Effector CD8-positive, alpha-beta T cell (primary cell): ENCODE data around the gene TSHR.
"Not testable (repeated sequence)": the region's sequence is repeated elsewhere in the genome, so short reads cannot be mapped to it uniquely, and the experiment has no call there.

ENCODE experiments used
- DNase-seq: peaks from one replicate; lab custom pipeline; 2025; lab: John Stamatoyannopoulos, UW
- total RNA-seq, 4 experiments: gene quantifications; one replicate each; lab custom pipeline; 2026; lab: John Stamatoyannopoulos, UW

TSHR gene
- 0 to 0.71 (median 0) reads per million in 4 experiments for total RNA-seq

- DNase-seq: no peak
Observed at GRCh38 chr14:80955416-80955941, at the start of gene TSHR. TSS of gene TSHR (plus strand) at chr14:80955621. CDS start at chr14:80955681, 60 bp downstream.

DNA sequence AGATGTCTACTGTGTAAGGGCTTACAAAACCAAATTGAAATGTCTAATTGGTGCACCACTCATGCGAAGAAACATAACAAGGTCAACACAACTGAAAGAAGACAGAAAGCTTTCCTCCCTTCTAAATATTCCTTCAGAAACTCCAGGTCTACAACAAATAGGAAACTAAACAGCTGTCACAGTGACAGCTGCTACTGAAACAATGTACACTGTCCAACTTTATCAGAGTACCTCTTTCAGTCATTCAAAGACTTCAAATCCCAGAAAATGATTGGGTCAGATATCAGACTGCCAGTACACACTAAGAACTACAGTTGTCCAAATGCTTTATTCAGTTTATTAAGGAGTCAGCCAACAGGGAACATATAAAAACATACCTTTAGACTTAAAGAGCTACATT, 49.1 kb upstream of the TSHR start:
- DNase-seq: no peak

DNA sequence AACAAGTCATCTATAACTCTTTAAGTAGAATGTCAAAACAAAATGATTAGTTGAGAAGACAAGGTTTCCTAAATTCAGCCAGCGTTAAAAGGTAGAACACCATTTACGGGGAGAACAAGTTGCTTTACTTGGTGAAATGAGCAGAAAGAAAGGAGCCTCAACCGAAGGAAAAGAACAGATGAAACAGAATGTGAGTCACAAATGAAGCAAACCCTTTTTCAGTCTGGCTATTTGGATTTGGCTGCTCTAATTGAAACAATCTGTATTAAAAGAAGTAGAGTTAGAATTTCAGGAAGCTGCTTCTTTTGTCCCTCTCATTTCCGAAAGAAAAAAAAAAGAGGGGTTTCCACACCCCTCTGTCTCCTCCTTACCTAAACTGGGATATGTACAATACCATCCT, 48.5 kb upstream of the TSHR start:
- DNase-seq: no peak

DNA sequence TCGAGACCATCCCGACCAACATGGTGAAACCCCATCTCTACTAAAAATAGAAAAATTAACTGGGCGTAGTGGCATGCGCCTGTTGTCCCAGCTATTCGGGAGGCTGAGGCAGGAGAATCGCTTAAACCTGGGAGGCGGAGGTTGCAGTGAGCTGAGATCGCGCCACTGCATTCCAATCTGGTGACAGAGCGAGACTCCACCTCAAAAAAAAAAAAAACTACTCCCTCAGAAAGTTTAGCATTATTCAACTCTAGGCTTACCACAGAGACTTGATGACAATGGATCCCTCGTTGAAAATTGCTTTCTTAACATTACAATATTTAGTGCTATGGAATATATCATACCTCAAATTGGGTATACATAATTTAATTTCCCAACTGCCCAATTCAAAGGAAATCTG, 43.4 kb upstream of the TSHR start:
- not testable (repeated sequence) for DNase-seq

DNA sequence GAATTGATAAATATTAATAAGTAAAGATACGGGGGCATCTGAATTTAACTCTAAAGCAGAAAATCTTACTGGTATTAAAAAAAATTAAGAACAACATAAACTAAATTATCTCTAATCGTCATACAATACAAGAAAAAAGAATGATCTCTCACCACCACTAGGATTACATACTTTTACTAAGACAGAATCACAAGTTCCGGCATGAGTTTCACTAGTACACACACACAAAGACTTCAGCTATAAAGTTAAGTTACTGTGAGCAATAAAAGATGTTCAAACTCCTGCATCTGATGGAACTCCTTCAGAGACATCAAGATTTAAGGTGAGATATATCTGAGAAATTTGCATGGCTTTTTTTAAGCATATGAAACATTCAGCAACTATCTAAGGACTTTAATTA, 35.8 kb upstream of the TSHR start:
- DNase-seq: no peak

DNA sequence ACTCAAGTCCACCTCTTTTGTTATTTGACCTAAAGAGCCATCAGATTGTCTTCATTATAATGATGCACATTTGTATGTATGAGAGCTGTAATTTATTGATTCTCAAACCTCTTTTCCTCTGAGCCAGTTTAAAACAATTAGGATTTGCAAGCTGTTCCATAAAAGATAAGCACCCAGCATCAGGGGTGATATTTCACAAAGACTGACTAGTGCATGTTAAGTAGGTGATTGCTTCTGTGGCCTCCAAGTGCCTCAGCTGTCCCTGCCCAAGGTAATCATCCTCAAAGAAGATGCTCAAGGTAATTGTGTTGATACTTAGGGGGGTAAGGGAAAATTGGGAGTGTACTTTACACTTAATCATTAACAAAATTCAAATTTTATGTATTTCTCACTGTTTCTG, 32.1 kb upstream of the TSHR start:
- no peak for DNase-seq

DNA sequence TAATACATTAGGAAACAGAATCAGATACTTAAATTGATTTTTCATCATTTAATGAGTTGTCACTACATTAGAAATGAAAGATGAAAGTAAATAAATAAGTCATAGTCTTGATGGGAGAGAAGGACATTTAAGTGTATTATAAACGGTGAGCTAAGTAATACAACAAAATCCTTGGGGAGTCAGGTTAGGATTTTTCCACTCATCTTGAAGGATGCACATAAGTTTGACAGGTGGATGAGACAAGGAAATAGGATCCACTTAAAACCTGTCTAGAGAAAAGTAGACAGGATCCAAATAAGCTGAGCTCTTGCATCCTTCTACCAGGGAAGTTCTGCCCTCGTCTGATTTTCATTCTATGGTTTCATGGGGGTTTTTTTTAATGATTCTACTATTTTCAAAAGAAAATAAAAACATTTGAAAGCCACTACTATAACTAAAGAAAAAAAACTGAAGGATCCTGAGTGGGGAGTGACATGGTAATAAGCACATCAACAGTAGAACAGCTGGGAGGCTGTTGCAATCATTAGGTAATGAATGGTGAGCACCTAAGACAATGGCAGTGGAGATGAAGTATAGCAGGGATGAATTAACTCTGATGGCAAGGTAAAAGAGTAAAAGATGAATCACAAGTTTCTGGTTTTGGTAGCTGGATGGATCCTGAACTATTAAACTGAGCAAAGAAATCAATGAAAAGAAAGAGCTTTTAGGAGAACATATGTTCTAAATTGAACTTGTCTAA, 30.9 kb upstream of the TSHR start:
- DNase-seq: no peak

GRCh38 chr14:80926397-80927082, 28.9 kb upstream of the TSHR start:
- DNase-seq: no peak

DNA sequence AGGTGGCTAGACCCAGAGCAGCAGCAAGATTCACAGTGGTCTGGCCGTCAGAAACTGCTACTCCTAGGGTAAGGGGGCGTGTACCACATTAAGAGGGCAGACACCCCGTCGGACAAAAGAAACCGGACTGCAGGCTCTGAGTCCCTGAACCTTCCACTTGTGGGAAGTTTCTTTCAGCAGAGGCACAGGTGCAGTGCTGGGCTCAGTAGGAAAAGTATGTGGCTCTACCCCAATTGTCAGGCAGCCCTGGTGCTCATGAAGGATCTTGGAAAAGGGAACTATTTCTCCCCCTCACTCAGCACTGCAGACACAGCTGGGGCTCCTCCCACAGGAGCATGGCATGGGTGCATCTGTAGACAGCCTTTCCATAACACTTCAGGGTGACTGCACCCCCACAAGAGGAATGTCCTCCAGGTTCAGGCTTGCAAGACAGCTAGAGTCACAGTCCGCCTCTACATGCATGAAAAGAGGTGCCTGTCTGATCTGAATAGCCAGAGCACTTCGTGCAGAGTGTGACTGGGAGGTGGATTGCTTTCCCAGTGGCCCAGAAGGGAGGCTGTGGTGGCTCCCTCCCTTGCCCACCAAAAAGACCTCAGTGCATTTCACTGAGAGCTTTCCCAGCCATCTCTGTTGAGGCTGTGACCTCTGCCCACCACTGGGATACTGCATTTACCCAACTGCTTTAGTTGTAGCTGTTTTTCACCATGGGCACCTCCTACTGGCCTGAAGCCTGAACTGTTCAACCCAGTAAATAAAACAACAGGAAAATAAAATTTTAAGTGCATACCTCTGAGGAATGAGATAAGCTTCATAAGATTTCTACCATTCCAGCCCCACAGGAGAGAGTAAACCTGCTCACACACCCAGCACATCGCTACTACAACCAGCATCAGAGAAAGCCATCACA, 28.1 kb upstream of the TSHR start:
- no peak for DNase-seq

DNA sequence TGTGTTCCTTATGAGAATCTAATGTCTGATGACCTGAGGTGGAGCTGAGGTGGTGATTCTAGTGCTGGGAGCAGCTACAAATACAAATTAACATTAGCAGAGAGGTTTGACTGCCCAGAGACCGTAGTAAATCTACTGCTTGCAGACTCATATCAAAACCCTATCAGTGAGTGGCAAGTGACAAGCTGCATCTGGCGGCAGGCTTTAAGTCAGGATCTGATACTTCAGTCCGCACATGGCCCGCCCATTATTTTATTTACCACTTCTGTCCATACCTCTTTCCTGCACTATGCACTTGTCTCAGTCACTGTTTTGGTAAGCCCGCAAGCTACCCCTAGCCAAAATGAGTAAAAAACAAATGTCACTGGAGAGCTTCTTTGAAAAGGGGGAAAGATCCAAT, 25.3 kb upstream of the TSHR start:
- no peak for DNase-seq

DNA sequence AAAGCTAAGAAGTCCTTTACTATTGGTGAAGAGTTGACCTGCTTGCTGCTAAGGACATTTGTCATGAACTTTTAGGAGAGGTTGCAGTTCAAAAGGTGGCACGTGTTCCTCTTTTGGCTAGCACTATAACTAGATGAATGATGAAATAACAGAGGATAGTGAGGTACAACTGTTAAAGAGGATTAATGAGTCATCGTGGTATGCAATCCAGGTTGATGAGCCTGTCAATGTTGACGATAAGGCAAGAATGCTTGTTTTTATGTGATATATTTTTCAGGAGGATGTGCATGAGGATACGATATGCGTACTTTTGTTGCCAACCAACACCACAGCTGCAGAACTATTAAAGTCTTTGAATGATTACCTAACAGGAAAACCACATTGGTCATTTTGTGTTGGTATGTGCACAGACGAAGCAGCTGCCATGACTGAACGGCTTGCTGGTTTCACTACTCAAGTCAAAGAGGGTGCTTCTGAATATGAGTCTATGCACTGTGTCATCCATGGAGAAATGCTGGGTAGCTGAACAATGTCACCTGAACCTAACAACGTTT, 24.5 kb upstream of the TSHR start:
- DNase-seq: no peak

GRCh38 chr14:80933282-80933681, 22.1 kb upstream of the TSHR start:
- DNase-seq: no peak

DNA sequence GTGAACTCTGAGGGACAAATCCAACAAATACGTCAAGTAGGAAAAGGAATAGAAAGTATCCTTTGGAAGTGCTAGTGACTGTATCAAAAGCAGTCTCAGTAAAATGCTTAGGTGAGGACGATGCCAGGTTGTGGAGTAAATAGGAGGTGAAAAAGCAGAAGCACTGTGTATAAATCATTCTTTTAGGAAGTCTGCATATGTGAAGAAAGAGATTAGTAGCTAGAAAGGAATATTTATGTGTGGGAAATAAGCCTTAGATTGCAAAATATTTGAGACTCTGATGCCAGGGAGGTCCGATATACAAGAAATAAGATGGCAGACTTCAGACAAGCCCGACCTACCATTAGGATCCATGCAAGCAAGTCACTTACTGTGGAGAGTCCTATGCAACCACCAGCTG, 21.7 kb upstream of the TSHR start:
- no peak for DNase-seq

- no peak for DNase-seq
Observed at GRCh38 chr14:80940146-80940545, 15.3 kb upstream of the TSHR start.

DNA sequence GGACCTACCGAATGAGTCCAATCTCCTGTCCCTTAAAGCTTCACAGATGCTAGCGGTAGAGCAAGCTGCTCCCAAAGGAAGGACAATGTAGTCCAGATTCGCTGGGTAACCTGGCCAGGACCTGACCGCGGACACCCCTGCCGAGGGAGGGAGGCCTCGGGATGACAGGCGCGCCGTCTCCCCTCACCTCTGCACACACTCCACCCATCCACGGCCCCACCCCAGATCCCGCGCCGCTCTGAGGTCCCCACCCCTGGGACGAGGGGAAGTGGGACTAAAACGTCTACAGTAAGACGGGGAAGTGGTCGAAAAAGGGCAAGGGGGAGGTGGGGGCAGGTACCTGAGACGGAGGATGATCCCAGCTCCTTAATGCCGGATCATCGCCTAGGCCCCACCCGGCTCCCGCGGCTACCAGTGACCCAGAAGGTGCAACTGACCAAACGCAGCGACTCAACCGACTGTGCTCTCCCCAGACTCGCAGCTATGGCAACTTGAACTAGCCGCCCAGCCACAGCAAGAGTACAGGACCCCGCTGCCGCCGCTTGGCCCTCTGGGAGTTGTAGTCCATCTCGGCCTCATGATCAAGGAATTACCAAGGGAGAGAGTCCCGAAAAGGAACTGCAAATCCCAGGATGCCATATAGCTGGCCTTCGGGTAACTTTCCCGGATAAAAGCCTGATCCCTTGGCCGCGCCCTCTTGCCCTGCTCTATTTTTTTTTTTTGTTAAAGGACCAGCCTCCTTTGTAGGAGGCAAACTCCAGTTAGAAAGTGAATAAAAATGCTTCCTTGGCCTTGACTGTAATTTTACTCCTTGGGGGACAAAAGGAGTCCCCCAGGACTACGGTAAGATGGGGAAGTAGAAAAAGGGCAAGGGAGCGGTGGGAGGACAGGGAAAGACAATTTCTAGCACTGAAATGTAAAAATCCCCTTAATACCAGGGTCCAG, 13.9 kb upstream of the TSHR start, which contains the start of gene CEP128:
CEP128 (minus strand) TSS at position 498 of the 945 bp plus-strand sequence.
- DNase-seq: peak; percentile 71

- no peak for DNase-seq
Observed at GRCh38 chr14:80942191-80942600, 13.2 kb upstream of the TSHR start.

DNA sequence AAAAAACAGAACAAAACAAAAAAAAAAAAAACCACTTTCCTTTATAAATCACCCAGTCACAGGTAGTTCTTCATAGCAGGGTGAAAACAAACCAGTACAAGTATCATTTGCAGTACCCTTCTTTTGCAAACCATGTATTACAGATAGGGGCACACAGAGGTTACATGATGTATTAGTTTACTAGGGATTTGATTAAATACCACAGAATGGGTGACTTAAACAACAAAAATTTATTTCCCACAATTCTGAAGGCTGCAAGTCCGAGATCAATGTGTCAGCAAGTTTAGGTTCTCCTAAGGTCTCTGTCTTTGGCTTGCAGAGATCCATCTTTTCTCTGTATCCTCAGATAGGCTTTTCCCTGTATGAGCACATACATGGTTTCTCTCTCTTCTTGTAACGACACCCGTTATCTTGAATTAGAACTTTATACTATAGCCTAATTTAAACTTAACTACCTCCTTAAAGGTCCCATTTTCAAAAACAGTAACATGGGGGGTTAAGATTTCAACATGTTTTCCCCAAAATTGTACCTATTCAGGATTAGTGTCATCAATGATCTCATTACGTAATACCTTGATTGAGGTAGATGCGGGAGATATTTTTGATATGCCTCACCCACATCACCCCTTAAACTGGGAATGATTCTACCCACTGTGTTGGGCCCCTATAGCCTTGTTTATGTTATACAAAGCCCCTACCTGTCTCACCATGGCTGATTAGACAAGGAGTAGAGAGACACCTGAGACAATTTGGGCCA, 10.4 kb upstream of the TSHR start:
- no peak for DNase-seq

- no peak for DNase-seq
Observed at GRCh38 chr14:80946187-80946586, 9.2 kb upstream of the TSHR start.

DNA sequence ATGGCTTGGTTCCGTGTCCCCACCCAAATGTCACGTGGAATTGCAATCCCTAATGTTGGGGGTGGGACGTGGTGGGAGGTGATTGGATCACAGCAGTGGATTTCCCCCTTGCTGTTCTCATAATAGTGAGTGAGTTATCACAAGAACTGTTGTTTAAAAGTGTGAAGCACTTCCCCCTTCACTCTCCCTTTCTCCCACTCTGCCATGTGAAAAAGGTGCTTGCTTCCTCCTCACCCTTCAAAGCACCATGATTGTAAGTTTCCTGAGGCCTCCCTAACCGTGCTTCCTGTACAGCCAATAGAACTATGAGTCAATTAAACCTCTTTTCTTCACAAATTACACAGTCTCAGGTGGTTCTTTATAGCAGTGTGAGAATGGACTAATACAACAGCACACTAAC, 8.6 kb upstream of the TSHR start:
- DNase-seq: no peak

GRCh38 chr14:80948291-80948690, 7.1 kb upstream of the TSHR start:
- DNase-seq: no peak
